ENCODE measurements around the gene C3orf49.

The C3orf49 gene

DNA sequence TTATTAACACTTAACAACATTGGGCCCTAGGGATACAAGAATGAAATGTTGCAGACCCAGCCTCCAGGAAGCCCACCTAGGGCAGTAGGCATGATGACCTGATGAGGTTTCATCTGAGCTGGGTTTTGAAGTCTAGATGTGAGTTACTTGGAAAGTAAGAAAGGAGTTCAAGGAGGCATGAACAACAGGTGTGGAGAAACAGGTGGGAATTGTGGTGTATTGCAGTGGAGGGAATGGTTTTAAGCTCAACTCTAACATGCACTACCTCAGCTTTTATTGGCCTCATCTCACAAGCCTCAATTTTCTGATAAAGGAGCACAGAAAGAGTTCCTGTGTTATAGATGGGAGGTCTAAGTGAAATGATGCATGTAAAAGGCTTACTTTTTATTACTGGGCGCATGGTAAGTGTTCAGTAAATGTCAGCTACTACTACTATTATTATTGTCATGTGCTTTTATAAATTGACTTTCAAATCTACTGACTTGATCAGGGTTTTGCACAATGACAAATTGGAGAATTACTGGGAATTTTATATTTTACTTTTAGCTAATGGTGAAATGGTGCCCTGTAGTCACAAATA lies 73.8 kb downstream of the C3orf49 start:
- no peak for DNase-seq

DNA sequence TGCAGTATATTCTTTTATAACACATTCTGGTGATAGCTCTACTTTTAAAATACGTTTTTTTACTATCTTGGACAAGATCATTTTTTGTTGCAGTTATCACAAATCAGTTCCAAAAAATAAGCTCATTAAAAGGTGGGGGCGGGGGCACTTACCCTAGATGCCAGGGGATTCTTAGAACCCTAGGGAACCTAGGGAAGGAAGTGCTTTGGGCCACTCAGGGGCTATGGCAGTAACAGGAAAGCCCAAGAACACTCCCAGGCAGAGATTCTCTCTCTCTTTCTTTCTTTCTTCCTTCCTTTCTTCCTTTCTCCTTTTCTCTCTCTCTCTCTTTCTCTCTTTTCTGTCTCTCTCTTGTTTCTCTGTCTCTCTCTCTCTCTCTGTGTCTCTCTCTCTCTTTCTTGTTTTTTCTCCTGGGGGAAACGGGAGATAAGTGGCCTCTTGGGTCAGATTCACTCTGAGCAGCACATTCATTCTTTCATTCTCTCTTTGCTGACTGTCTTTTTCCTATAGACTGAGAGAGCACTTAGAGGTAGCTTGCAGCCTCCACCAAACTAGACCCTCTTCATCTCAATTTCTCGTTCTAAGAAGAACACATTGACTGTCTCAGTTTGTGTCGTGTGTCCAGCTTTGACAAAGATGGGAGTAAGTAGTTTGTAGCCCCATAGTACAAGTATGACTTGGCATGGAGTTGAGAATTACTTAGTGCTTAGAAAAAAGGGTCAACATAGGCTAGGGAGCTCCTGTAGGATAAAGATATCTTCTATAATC lies 76.5 kb downstream of the C3orf49 start:
- DNase-seq: no peak

DNA sequence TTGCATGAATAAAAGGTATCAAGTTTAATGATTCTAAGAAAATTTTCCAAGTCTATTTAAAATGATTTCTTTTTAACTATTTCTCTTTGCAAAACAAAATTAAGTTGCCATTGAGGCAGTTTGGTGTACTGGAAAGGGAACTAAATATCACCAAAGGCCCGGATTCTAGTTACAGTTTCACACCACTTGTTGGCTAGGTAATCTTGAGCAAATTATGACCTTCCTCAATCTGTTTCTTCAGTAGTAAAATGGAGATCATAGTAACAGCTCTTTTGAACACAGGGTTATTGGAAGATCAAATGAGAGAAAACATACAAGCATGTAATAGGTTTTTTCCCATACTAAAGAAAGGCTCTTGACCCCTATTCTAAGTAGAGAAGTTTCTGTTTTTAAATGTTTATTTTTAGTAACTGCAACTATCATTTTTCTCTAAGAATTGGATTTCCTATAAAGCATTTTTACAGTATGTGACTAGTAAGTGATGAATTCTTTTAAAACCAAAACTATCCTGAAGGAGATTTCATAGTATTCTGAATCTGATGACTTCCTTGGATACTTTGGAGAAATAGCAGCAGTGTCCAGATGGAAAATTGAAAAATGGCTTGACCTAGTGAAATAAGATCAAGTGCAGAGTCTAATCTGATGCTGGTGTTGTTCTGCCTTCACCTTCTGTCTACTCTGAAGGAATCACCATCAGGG lies 77.4 kb downstream of the C3orf49 start:
- DNase-seq: no peak
